GM12878 (cell line): ENCODE data around the gene CATSPER4. TPM values are rescaled to one million over a fixed set of nuclear protein-coding genes. Genes with fewer than 3 reads are reported as not detected.

ENCODE experiments used
- ATAC-seq: fragments of 200-7000 bp; cut with Tn5 transposase; 3 replicates; pipeline ENCODE4 v1.9.1; 2020; ENCODE audit warnings: mild to moderate bottlenecking, moderate library complexity
- BruUV-seq: library from RNA; stranded (reverse); fragments of 400-500 nt; replicated peaks from 2 replicates; lab custom pipeline; 2021; lab: Mats Ljungman, UMichigan
- CTCF ChIA-PET: fragments of 300-600 bp; sonication (Branson Sonifier 250); formaldehyde crosslinking; extraction: SDS; loops from one replicate; lab custom pipeline; 2021; ENCODE audit warnings: inconsistent platforms; lab: Yijun Ruan, JAX
- POLR2A ChIA-PET: fragments of 350-600 bp; formaldehyde crosslinking; extraction: SDS; loops from one replicate; lab custom pipeline; 2021; ENCODE audit warnings: inconsistent platforms; lab: Charles Lee
- RAD21 ChIA-PET: fragments of 300-600 bp; sonication (Branson Sonifier 250); formaldehyde crosslinking; loops from one replicate; lab custom pipeline; 2023; ENCODE audit warnings: antibody characterized with exemption; ENCODE audit not compliant: unreplicated experiment; lab: Charles Lee
- SMC1A ChIA-PET: fragments of 300-600 bp; sonication (Branson Sonifier 250); formaldehyde crosslinking; loops from one replicate; lab custom pipeline; 2023; ENCODE audit not compliant: unreplicated experiment, uncharacterized antibody; lab: Charles Lee
- DNase-seq: peaks from one replicate; pipeline ENCODE4 v3.0.0-alpha.2; 2011; ENCODE audit warnings: low read depth, low spot score
- FAIRE-seq: peaks from 3 replicates; lab custom pipeline; 2011; peaks lifted over from hg19 to GRCh38; lab: Jason Lieb, UNC
- H2AFZ ChIP-seq: 2 replicates; pipeline ENCODE4 v1.6.0; 2011; ENCODE audit warnings: low read depth, low read length, control low read depth; ENCODE audit not compliant: control insufficient read depth
- H3K27ac ChIP-seq: 2 replicates; pipeline ENCODE4 v1.5.1; 2011; ENCODE audit warnings: control low read depth; ENCODE audit not compliant: control insufficient read depth, insufficient read depth
- H3K27me3 ChIP-seq, 2 experiments: replicated peaks in 1 of 2; 2 replicates each; pipeline versions ENCODE4 v1.6.0 to v1.6.1; 2011; ENCODE audit warnings: low read length in 1 of 2; ENCODE audit not compliant: control insufficient read depth in 2 of 2, insufficient read depth in 2 of 2
- H3K36me3 ChIP-seq, 2 experiments: 2 replicates each; pipeline ENCODE4 v1.5.1; 2011; ENCODE audit warnings: low read length in 1 of 2; ENCODE audit not compliant: control insufficient read depth in 2 of 2, insufficient read depth in 2 of 2
- H3K4me1 ChIP-seq: 2 replicates; pipeline ENCODE4 v1.6.1; 2011; ENCODE audit warnings: mild to moderate bottlenecking, low read length, moderate library complexity, mixed read lengths; ENCODE audit not compliant: control insufficient read depth, insufficient read depth
- H3K4me2 ChIP-seq: 2 replicates; pipeline ENCODE4 v1.6.0; 2011; ENCODE audit warnings: control low read depth; ENCODE audit not compliant: control insufficient read depth, insufficient read depth
- H3K4me3 ChIP-seq: fragments of 200-600 bp; sonication (generic); 2 replicates; pipeline ENCODE4 v1.5.1; 2016
- H3K79me2 ChIP-seq: 2 replicates; pipeline ENCODE4 v1.6.0; 2011; ENCODE audit warnings: low read length; ENCODE audit not compliant: control insufficient read depth, insufficient read depth
- H3K9ac ChIP-seq: 2 replicates; pipeline ENCODE4 v1.8.0; 2011; ENCODE audit warnings: low read length, control low read depth, mixed read lengths; ENCODE audit not compliant: control insufficient read depth, insufficient read depth
- H3K9me3 ChIP-seq: replicated peaks from 3 replicates; pipeline ENCODE4 v1.5.1; 2011; ENCODE audit warnings: mild to moderate bottlenecking, low read length; ENCODE audit not compliant: control insufficient read depth, insufficient read depth
- H4K20me1 ChIP-seq: 2 replicates; pipeline ENCODE4 v1.6.0; 2011; ENCODE audit not compliant: control insufficient read depth, insufficient read depth
- BRCA1 ChIP-seq: IDR thresholded peaks from 2 replicates; pipeline ENCODE4 v1.6.1; 2011; ENCODE audit warnings: low read depth, low read length, improper control_type of control experiment
- DPF2 ChIP-seq: fragments of 450-650 bp; IDR thresholded peaks from 2 replicates; pipeline ENCODE4 v1.6.1; 2017; ENCODE audit warnings: mild to moderate bottlenecking
- IRF4 ChIP-seq: IDR thresholded peaks from 2 replicates; pipeline ENCODE4 v1.6.1; 2011; ENCODE audit warnings: low read depth, low read length
- NBN ChIP-seq: fragments of 450-650 bp; IDR thresholded peaks from 2 replicates; pipeline ENCODE4 v1.6.1; 2016
- NFYB ChIP-seq: IDR thresholded peaks from 2 replicates; pipeline ENCODE4 v1.6.1; 2011; ENCODE audit warnings: low read depth, mild to moderate bottlenecking, low read length, improper control_type of control experiment, moderate library complexity; ENCODE audit not compliant: insufficient read depth
- PKNOX1 ChIP-seq: fragments of 450-650 bp; IDR thresholded peaks from 2 replicates; pipeline ENCODE4 v1.6.1; 2016; ENCODE audit warnings: mild to moderate bottlenecking
- POLR2AphosphoS5 ChIP-seq: IDR thresholded peaks from 2 replicates; pipeline ENCODE4 v1.6.1; 2011; ENCODE audit warnings: mild to moderate bottlenecking, low read length, inconsistent platforms
- WGBS: methylation state at CpG from one replicate; pipeline ENCODE4 v1.1.6; 2016; ENCODE audit warnings: low lambda C conversion rate; ENCODE audit not compliant: insufficient replicate concordance, insufficient coverage; ENCODE audit errors: missing lambda C conversion rate; 5-methylcytosine and 5-hydroxymethylcytosine counted together
- in situ Hi-C: fragments of 300-500 bp; cut with MboI; formaldehyde crosslinking; loops from 9 replicates; pipeline ENCODE4 v1.14.3; 2018; ENCODE audit warnings: mixed read lengths
- intact Hi-C: fragments of 100-400 bp; cut with micrococcal nuclease; formaldehyde crosslinking; loops from one replicate; pipeline ENCODE4 v1.14.2; 2022; ENCODE audit not compliant: unreplicated experiment
- polyA plus RNA-seq, 11 experiments: library from polyadenylated mRNA; depleted of rRNA in 4 of 11; unstranded in 6 of 11; stranded (reverse) in 5 of 11; fragments of >200 nt; fragmentation: Nextera tagmentation in 4 of 11; fragmentation: Illumina TruSeq in 1 of 11; extraction: Ambion mirVana in 4 of 11; extraction: Trizol in 1 of 11; gene quantifications; 1 replicate in 1 of 11; 2 replicates in 10 of 11; pipeline versions ENCODE4 v1.2.1 to v1.2.3, GENCODE V29; 2011 to 2016; ENCODE audit warnings: inconsistent platforms in 2 of 11, missing spikeins in 2 of 11, low read depth in 1 of 11
- total RNA-seq, 4 experiments: library from RNA; depleted of rRNA in 3 of 4; stranded (reverse); fragments of >200 nt in 3 of 4; fragmentation: Illumina TruSeq in 1 of 4; extraction: Trizol in 1 of 4; gene quantifications; 2 replicates each; pipeline versions ENCODE4 v1.2.1 to v1.2.3, GENCODE V29; 2013 to 2021
- TF ChIP-seq, protein P1 (sequence below): IDR thresholded peaks from 2 replicates; pipeline ENCODE4 v1.6.1; 2012; ENCODE audit warnings: low read depth, low read length, improper control_type of control experiment

Gene CATSPER4
- total and polyA plus RNA-seq, 10 of the 15 experiments (the other 5 are each of a cell fraction or from before 2014, with no cell fraction given) = 0.13 TPM; not detected in 9

GRCh38 chr1:26175346-26175745 lies 15.1 kb upstream of the CATSPER4 start:
- peaks cover 5% of the 10 kb centered on the region for H3K79me2 ChIP-seq
- DNase-seq (no peak), FAIRE-seq (no peak), ATAC-seq (no peak)
- no peak overlapping the region for H3K4me3 ChIP-seq
- SMC1A ChIA-PET = no interaction called here
- intact Hi-C loops (no loop called here), in situ Hi-C loops (no loop called here)
- no peaks in the 10 kb centered on the region; a peak in 1 of 4 replicates for H3K36me3 ChIP-seq
- peaks cover 14% of the 10 kb centered on the region for H3K4me1 ChIP-seq
- WGBS = 94% methylated on average over 3 of the region's 8 CpGs
- no peaks in the 10 kb centered on the region for H3K27me3 ChIP-seq
- no peak overlapping the region for H3K9ac ChIP-seq
- H3K9me3 ChIP-seq = no peaks in the 10 kb centered on the region
- CTCF ChIA-PET = interaction anchor here (0.8 to 0.9 kb wide), 2 partner anchors 31 to 61 kb away, joined by 3 read pairs; no protein-coding TSS in a partner anchor
- H3K27ac ChIP-seq = no peak overlapping the region
- H3K4me2 ChIP-seq = no peak overlapping the region
- no TSS peak for BruUV-seq
- TF ChIP-seq, protein P1, sequence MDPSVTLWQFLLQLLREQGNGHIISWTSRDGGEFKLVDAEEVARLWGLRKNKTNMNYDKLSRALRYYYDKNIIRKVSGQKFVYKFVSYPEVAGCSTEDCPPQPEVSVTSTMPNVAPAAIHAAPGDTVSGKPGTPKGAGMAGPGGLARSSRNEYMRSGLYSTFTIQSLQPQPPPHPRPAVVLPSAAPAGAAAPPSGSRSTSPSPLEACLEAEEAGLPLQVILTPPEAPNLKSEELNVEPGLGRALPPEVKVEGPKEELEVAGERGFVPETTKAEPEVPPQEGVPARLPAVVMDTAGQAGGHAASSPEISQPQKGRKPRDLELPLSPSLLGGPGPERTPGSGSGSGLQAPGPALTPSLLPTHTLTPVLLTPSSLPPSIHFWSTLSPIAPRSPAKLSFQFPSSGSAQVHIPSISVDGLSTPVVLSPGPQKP = no peak
- TF ChIP-seq NFYB = no peak
- no peak for TF ChIP-seq BRCA1
- TF ChIP-seq DPF2 = no peak
- no peak for TF ChIP-seq IRF4
- POLR2A ChIA-PET = interaction anchor here (0.6 kb wide), 1 partner anchor 204 kb away, joined by 3 read pairs; no protein-coding TSS in a partner anchor
- RAD21 ChIA-PET = no interaction called here
- no peak overlapping the region for H2AFZ ChIP-seq
- no peaks in the 10 kb centered on the region for H4K20me1 ChIP-seq

GRCh38 chr1:26177182-26177684 lies 13.2 kb upstream of the CATSPER4 start, which contains the start of gene CNKSR1:
CNKSR1 (plus strand) TSS chr1:26177491; CDS start chr1:26177548, 57 bp downstream.
- no peak within 1 kb of the TSS for H3K4me3 ChIP-seq
- peaks cover 10% of the 10 kb centered on the region for H3K4me1 ChIP-seq
- intact Hi-C loops (no loop called here), in situ Hi-C loops (no loop called here)
- RAD21 ChIA-PET = no interaction called here
- no peaks in the 10 kb centered on the region for H3K36me3 ChIP-seq
- no peaks in the 10 kb centered on the region for H3K9me3 ChIP-seq
- TF ChIP-seq PKNOX1 = no peak
- no peak for TF ChIP-seq NBN
- no peak for TF ChIP-seq POLR2AphosphoS5
- peak; percentile 55 for ATAC-seq
- POLR2A ChIA-PET = no interaction called here
- H4K20me1 ChIP-seq = no peaks in the 10 kb centered on the region
- H3K9ac ChIP-seq = no peak within 1 kb of the TSS
- BruUV-seq = no TSS peak
- H3K4me2 ChIP-seq = no peak within 1 kb of the TSS
- H3K27ac ChIP-seq = no peak within 1 kb of the TSS
- CTCF ChIA-PET = interaction anchor here (0.6 to 2.6 kb wide), 2 partner anchors 55 to 58 kb away, joined by 3 to 7 read pairs; partner anchors contain the start of gene CEP85
- H3K79me2 ChIP-seq = no peaks in the 10 kb centered on the region
- no peaks in the 10 kb centered on the region for H3K27me3 ChIP-seq
- no peak for DNase-seq
- SMC1A ChIA-PET = no interaction called here
- 86% methylated on average over 21 of the region's 21 CpGs for WGBS
- no peak within 1 kb of the TSS; the same call in none of the 2 replicates for H2AFZ ChIP-seq
- no peak for FAIRE-seq
